Endothelial cell of umbilical vein (primary cell): ENCODE results near the gene MSTO1. TPM values are rescaled to one million over a fixed set of nuclear protein-coding genes. Genes with fewer than 3 reads are reported as not detected.
"Not testable (repeated sequence)": the region's sequence is repeated elsewhere in the genome, so short reads cannot be mapped to it uniquely, and the experiment has no call there.

Experiments
- BruUV-seq: library from RNA; stranded (reverse); fragments of 400-500 nt; replicated peaks from 2 replicates; lab custom pipeline; 2021; lab: Mats Ljungman, UMichigan
- CTCF ChIA-PET: fragments of 300-600, 350-600 bp; sonication (Branson Sonifier 250); formaldehyde crosslinking; loops from one replicate; lab custom pipeline; 2021; ENCODE audit warnings: antibody characterized with exemption, inconsistent platforms; lab: Charles Lee
- POLR2A ChIA-PET: fragments of 300-600, 350-600 bp; sonication (Branson Sonifier 250); formaldehyde crosslinking; loops from one replicate; lab custom pipeline; 2021; ENCODE audit warnings: antibody characterized with exemption, inconsistent platforms; lab: Charles Lee
- DNase-seq: peaks from one replicate; pipeline ENCODE4 v3.0.0-alpha.2; 2011; ENCODE audit warnings: low read depth, low spot score
- FAIRE-seq: peaks from 2 replicates; lab custom pipeline; 2011; peaks lifted over from hg19 to GRCh38; lab: Jason Lieb, UNC
- H2AFZ ChIP-seq: 2 replicates; pipeline ENCODE4 v1.6.0; 2012; ENCODE audit warnings: low read depth, low read length, control low read depth, inconsistent platforms
- H3K27ac ChIP-seq: 2 replicates; pipeline ENCODE4 v1.5.1; 2011; ENCODE audit warnings: low read depth, mild to moderate bottlenecking, control low read depth, low read length, moderate library complexity; ENCODE audit not compliant: insufficient read depth
- H3K27me3 ChIP-seq, 2 experiments: 2 replicates each; pipeline versions ENCODE4 v1.6.0 to v1.6.1; 2011; ENCODE audit warnings: low read length in 2 of 2, mixed read lengths in 1 of 2; ENCODE audit not compliant: control insufficient read depth in 2 of 2, insufficient read depth in 2 of 2
- H3K36me3 ChIP-seq, 2 experiments: 2 replicates in 1 of 2; 3 replicates in 1 of 2; pipeline ENCODE4 v1.5.1; 2011; ENCODE audit warnings: low read length in 2 of 2, mild to moderate bottlenecking in 1 of 2, moderate library complexity in 1 of 2; ENCODE audit not compliant: control insufficient read depth in 2 of 2, insufficient read depth in 2 of 2; ENCODE audit errors: extremely low read depth in 1 of 2
- H3K4me1 ChIP-seq: 3 replicates; pipeline ENCODE4 v1.5.1; 2011; ENCODE audit warnings: mild to moderate bottlenecking, low read length; ENCODE audit not compliant: control insufficient read depth, insufficient read depth; ENCODE audit errors: extremely low read depth
- H3K4me2 ChIP-seq: 2 replicates; pipeline ENCODE4 v1.6.1; 2011; ENCODE audit warnings: low read length, control low read depth, mixed read lengths; ENCODE audit not compliant: insufficient read depth
- H3K4me3 ChIP-seq, 3 experiments: fragments of 200-600 bp in 1 of 3; sonication (generic), shearing (Covaris generic) in 1 of 3; replicated peaks in 1 of 3; 2 replicates each; pipeline ENCODE4 v1.5.1; 2011 to 2016; ENCODE audit warnings: control low read depth in 3 of 3, low read length in 3 of 3, mild to moderate bottlenecking in 2 of 3, inconsistent platforms in 1 of 3, low read depth in 1 of 3, moderate library complexity in 1 of 3; ENCODE audit not compliant: insufficient read depth in 1 of 3
- H3K79me2 ChIP-seq: 2 replicates; pipeline ENCODE4 v1.6.0; 2012; ENCODE audit warnings: low read length, inconsistent platforms; ENCODE audit not compliant: control insufficient read depth, insufficient read depth
- H3K9ac ChIP-seq: replicated peaks from 2 replicates; pipeline ENCODE3; 2011; ENCODE audit warnings: low read length, control low read depth; ENCODE audit not compliant: insufficient read depth; ENCODE audit errors: extremely low read depth
- H3K9me1 ChIP-seq: replicated peaks from 3 replicates; pipeline ENCODE4 v1.6.0; 2011; ENCODE audit warnings: mild to moderate bottlenecking, low read length; ENCODE audit not compliant: control insufficient read depth, insufficient read depth; ENCODE audit errors: extremely low read depth
- H3K9me3 ChIP-seq: replicated peaks from 2 replicates; pipeline ENCODE4 v1.5.1; 2012; ENCODE audit warnings: low read length, inconsistent platforms; ENCODE audit not compliant: control insufficient read depth, insufficient read depth
- H4K20me1 ChIP-seq: replicated peaks from 2 replicates; pipeline ENCODE3; 2011; ENCODE audit warnings: mild to moderate bottlenecking, low read length; ENCODE audit not compliant: control insufficient read depth, insufficient read depth; ENCODE audit errors: extremely low read depth
- FOS ChIP-seq: IDR thresholded peaks from 2 replicates; pipeline ENCODE4 v1.6.1; 2011; ENCODE audit warnings: mild to moderate bottlenecking, low read length, moderate library complexity, borderline replicate concordance; ENCODE audit not compliant: insufficient read depth
- JUN ChIP-seq: IDR thresholded peaks from 2 replicates; pipeline ENCODE4 v1.6.1; 2011; ENCODE audit warnings: borderline replicate concordance, low read depth; ENCODE audit not compliant: insufficient read length, insufficient read depth
- MYC ChIP-seq: IDR thresholded peaks from one replicate; pipeline ENCODE4 v1.6.1; 2011; ENCODE audit warnings: mild to moderate bottlenecking, low read depth, low read length
- POLR2A ChIP-seq: IDR thresholded peaks from 2 replicates; pipeline ENCODE4 v1.6.1; 2012; ENCODE audit warnings: low read depth, mild to moderate bottlenecking, control low read depth, low read length
- dilution Hi-C: fragments of 300-500 bp; cut with MboI; formaldehyde crosslinking; loops from one replicate; pipeline ENCODE4 v1.15.0; 2019; ENCODE audit warnings: low sequenced_read_pairs; ENCODE audit not compliant: extremely low pct_ligation_motif_present
- intact Hi-C: fragments of 100-400 bp; cut with micrococcal nuclease; formaldehyde crosslinking; loops from one replicate; pipeline ENCODE4 v1.10.0; 2022
- polyA plus RNA-seq, 4 experiments: library from polyadenylated mRNA; depleted of rRNA in 3 of 4; stranded (reverse) in 3 of 4; unstranded in 1 of 4; fragments of >200 nt; gene quantifications; 2 replicates each; pipeline versions ENCODE4 v1.2.1 to v1.2.3, GENCODE V29; 2011 to 2012; ENCODE audit warnings: missing spikeins in 1 of 4
- total RNA-seq: library from RNA; stranded (reverse); gene quantifications from 2 replicates; pipeline ENCODE4 v1.2.3, GENCODE V29; 2021
- TF ChIP-seq, protein P1 (sequence below): IDR thresholded peaks from 2 replicates; pipeline ENCODE4 v1.6.1; 2011; ENCODE audit not compliant: insufficient read depth, insufficient read length
- TF ChIP-seq, protein P2 (sequence below), 2 donors: IDR thresholded peaks; 1 replicate in 1 of 2; 2 replicates in 1 of 2; pipeline ENCODE4 v1.5.1; 2011; ENCODE audit warnings: low read length in 2 of 2, mild to moderate bottlenecking in 2 of 2, moderate library complexity in 2 of 2, control low read depth in 1 of 2, inconsistent platforms in 1 of 2, low read depth in 1 of 2; ENCODE audit not compliant: insufficient read depth in 1 of 2; ENCODE audit errors: extremely low read depth in 1 of 2

The MSTO1 gene
- total and polyA plus RNA-seq, 2 donors (not counting 3 experiments of a cell fraction or from before 2014, with no cell fraction given), result 36.8 to 51.9 TPM

DNA sequence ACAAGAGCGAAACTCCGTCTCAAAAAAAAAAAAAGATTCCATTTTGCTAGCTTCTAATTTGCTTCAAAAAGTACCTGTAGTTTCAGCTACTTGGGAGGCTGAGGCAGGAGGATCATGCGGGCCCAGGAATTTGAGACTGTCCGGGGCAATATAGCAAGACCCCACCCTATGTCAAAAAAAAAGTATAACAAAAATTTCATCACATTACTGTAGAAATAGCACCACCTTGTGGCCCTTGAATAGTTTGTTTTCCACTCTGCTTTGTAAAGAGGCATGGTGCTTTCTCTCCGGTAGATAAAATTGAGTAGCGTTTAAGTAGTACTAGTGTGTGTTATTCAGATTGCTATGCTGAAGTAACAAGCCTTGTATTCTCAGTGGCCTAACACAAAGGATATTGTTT is 18.2 kb upstream of the MSTO1 start:
- Histone ChIP-seq H3K79me2 (no peaks in the 10 kb centered on the region), H2AFZ (no peak overlapping the region), H3K4me2 (no peak overlapping the region), H3K9ac (no peak overlapping the region), H4K20me1 (no peaks in the 10 kb centered on the region), H3K9me3 (no peaks in the 10 kb centered on the region), H3K27ac (no peak overlapping the region), H3K27me3 (no peaks in the 10 kb centered on the region), H3K4me1 (no peaks in the 10 kb centered on the region), H3K9me1 (no peaks in the 10 kb centered on the region), H3K36me3 (no peaks in the 10 kb centered on the region), H3K4me3 (no peak overlapping the region)
- intact Hi-C loops, result loop anchor here (1.0 to 5.0 kb wide), 4 partner anchors 56 to 384 kb away; partner anchors contain the start of genes MTX1 and THBS3
- peak; percentile 95 for FAIRE-seq
- POLR2A ChIA-PET, result no interaction called here
- CTCF ChIA-PET, result interaction anchor here (0.6 to 1.6 kb wide), 5 partner anchors 57 to 399 kb away, joined by 3 to 11 read pairs (median 4); no protein-coding TSS in a partner anchor
- DNase-seq, result peak; percentile 65
- TF ChIP-seq, protein P1, sequence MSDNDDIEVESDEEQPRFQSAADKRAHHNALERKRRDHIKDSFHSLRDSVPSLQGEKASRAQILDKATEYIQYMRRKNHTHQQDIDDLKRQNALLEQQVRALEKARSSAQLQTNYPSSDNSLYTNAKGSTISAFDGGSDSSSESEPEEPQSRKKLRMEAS, result no peak
- no peak for TF ChIP-seq JUN
- TF ChIP-seq, protein P2, sequence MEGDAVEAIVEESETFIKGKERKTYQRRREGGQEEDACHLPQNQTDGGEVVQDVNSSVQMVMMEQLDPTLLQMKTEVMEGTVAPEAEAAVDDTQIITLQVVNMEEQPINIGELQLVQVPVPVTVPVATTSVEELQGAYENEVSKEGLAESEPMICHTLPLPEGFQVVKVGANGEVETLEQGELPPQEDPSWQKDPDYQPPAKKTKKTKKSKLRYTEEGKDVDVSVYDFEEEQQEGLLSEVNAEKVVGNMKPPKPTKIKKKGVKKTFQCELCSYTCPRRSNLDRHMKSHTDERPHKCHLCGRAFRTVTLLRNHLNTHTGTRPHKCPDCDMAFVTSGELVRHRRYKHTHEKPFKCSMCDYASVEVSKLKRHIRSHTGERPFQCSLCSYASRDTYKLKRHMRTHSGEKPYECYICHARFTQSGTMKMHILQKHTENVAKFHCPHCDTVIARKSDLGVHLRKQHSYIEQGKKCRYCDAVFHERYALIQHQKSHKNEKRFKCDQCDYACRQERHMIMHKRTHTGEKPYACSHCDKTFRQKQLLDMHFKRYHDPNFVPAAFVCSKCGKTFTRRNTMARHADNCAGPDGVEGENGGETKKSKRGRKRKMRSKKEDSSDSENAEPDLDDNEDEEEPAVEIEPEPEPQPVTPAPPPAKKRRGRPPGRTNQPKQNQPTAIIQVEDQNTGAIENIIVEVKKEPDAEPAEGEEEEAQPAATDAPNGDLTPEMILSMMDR (IDR thresholded peaks at IDR 0.05; ENCODE audit: extremely low read depth in 1 of 2, insufficient read depth in 1 of 2, low read depth in 1 of 2, low read length in 2 of 2), result peak; percentile 20 to 28
- TF ChIP-seq FOS, result no peak
- TF ChIP-seq MYC, result no peak
- TF ChIP-seq POLR2A, result no peak
- dilution Hi-C loops, result no loop called here
- BruUV-seq, result no TSS peak

DNA sequence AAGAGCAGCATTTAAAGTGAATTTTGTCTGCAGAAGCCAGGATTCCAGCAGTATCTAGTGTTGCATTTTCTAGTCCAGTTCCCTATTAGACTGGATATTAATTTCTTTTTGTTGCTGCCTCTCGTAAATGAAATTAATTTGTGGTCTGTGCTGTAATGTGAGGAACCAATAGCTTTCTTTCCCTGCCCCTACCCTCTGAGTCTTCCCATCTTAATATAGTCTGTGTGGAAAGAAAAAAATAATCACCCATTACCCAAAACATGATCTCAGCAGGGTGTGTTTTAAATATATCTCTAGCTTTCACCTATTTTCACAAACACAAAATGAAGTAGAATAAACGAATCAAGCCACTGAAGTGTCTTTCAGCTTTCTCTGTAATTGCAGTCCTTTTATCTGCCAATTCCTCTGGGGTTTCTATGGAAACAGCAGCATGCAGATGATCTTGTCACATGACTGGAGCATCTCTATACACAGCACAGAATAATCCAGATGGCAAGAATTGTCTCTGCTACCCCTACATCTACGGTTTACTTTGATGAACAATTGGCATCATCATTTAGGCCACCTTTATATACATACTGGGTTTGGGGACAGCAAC is 14.0 kb upstream of the MSTO1 start:
- H2AFZ ChIP-seq, H3K9me1 ChIP-seq, intact Hi-C loops, H4K20me1 ChIP-seq, POLR2A ChIA-PET, H3K4me2 ChIP-seq, H3K36me3 ChIP-seq, H3K79me2 ChIP-seq, BruUV-seq, H3K4me3 ChIP-seq, DNase-seq, dilution Hi-C loops, H3K27me3 ChIP-seq, H3K27ac ChIP-seq, H3K9ac ChIP-seq, H3K4me1 ChIP-seq, FAIRE-seq, H3K9me3 ChIP-seq: not testable (repeated sequence)
- CTCF ChIA-PET, result interaction anchor here (0.9 to 2.8 kb wide), 3 partner anchors 27 to 275 kb away, joined by 3 to 8 read pairs (median 3); partner anchors contain the start of gene RUSC1
